GM10847 (cell line): Measurements from ENCODE around the gene GTF2A2.

ENCODE experiments used
- POLR2A ChIP-seq: IDR thresholded peaks from 2 replicates; pipeline ENCODE4 v1.6.1; 2011; ENCODE audit not compliant: insufficient read length; ENCODE audit errors: extremely low read depth

The GTF2A2 gene

GRCh38 chr15:59656897-59657634 lies at the start of gene GTF2A2:
TSS of gene GTF2A2 (minus strand) at chr15:59657515. CDS start at chr15:59652277, 5,238 bp downstream.
- peak; percentile 73 for TF ChIP-seq POLR2A

GRCh38 chr15:59703979-59704796 lies 46.9 kb upstream of the GTF2A2 start:
- TF ChIP-seq POLR2A = no peak

- no peak for TF ChIP-seq POLR2A
Observed at GRCh38 chr15:59702351-59702750, 45.0 kb upstream of the GTF2A2 start.

- TF ChIP-seq POLR2A = no peak
Observed at GRCh38 chr15:59701880-59702279, 44.6 kb upstream of the GTF2A2 start.

- no peak for TF ChIP-seq POLR2A
Observed at GRCh38 chr15:59699810-59700431, 42.6 kb upstream of the GTF2A2 start.

- TF ChIP-seq POLR2A = no peak
Observed at GRCh38 chr15:59696332-59696731, 39.0 kb upstream of the GTF2A2 start.

GRCh38 chr15:59694779-59695178 lies 37.5 kb upstream of the GTF2A2 start:
- TF ChIP-seq POLR2A = no peak

GRCh38 chr15:59691194-59691805 lies 34.0 kb upstream of the GTF2A2 start:
- no peak for TF ChIP-seq POLR2A

- no peak for TF ChIP-seq POLR2A
Observed at GRCh38 chr15:59689626-59690236, 32.4 kb upstream of the GTF2A2 start.

GRCh38 chr15:59688782-59689625 lies 31.7 kb upstream of the GTF2A2 start, which contains the start of gene BNIP2:
TSS of gene BNIP2 (minus strand) at chr15:59689320. CDS start at chr15:59682457, 6,863 bp downstream.
- TF ChIP-seq POLR2A = peak; percentile 63

GRCh38 chr15:59688423-59688781 lies 31.1 kb upstream of the GTF2A2 start:
- no peak for TF ChIP-seq POLR2A

GRCh38 chr15:59687836-59688235 lies 30.5 kb upstream of the GTF2A2 start:
- TF ChIP-seq POLR2A = no peak

- TF ChIP-seq POLR2A = no peak
Observed at GRCh38 chr15:59686389-59686788, 29.1 kb upstream of the GTF2A2 start.

- TF ChIP-seq POLR2A = no peak
Observed at GRCh38 chr15:59685737-59686297, 28.5 kb upstream of the GTF2A2 start.

- no peak for TF ChIP-seq POLR2A
Observed at GRCh38 chr15:59680870-59681269, 23.6 kb upstream of the GTF2A2 start.
